Thoracic aorta (tissue), 2 donors: ENCODE data around the gene POMC. TPM values are rescaled to one million over a fixed set of nuclear protein-coding genes. Genes with fewer than 3 reads are reported as not detected.
"Not testable (repeated sequence)": the region's sequence is repeated elsewhere in the genome, so short reads cannot be mapped to it uniquely, and the experiment has no call there.

Experiments used
- ATAC-seq: fragments of 150-250 bp; one replicate; pipeline ENCODE4 v1.8.0; 2017; ENCODE audit warnings: low read depth; ENCODE audit not compliant: insufficient number of reproducible peaks, low FRiP score
- DNase-seq: peaks from one replicate; pipeline ENCODE4 v3.0.0-alpha.2; 2020; ENCODE audit warnings: low spot score
- H3K27ac ChIP-seq, 2 donors: fragments of 200-600 bp; sonication (generic); 1 replicate in 1 of 2; 2 replicates in 1 of 2; pipeline ENCODE4 v1.5.1; 2016; ENCODE audit warnings: mild to moderate bottlenecking in 2 of 2, moderate library complexity in 2 of 2
- H3K27me3 ChIP-seq: fragments of 200-600 bp; sonication (generic); replicated peaks from 2 replicates; pipeline ENCODE4 v1.6.0; 2016; ENCODE audit warnings: mild to moderate bottlenecking; ENCODE audit not compliant: insufficient read depth
- H3K36me3 ChIP-seq: fragments of 200-600 bp; sonication (generic); one replicate; pipeline ENCODE4 v1.5.1; 2016
- H3K4me1 ChIP-seq, 2 donors: fragments of 200-600 bp; sonication (generic); 1 replicate in 1 of 2; 2 replicates in 1 of 2; pipeline versions ENCODE4 v1.5.1 to v1.6.0; 2016; ENCODE audit warnings: low read depth in 2 of 2, mild to moderate bottlenecking in 1 of 2; ENCODE audit not compliant: control insufficient read depth in 1 of 2
- H3K4me3 ChIP-seq: fragments of 200-600 bp; sonication (generic); 2 replicates; pipeline ENCODE4 v1.5.1; 2016; ENCODE audit warnings: mild to moderate bottlenecking
- H3K9me3 ChIP-seq: fragments of 200-600 bp; sonication (generic); 2 replicates; pipeline ENCODE4 v1.5.1; 2016
- CTCF ChIP-seq: fragments of 200-600 bp; sonication (generic); IDR thresholded peaks from one replicate; pipeline ENCODE4 v1.5.1; 2019; ENCODE audit warnings: antibody characterized with exemption
- total RNA-seq, 2 donors: library from RNA; depleted of rRNA; stranded (reverse); fragments of >200 nt; gene quantifications; one replicate each; pipeline versions ENCODE4 v1.1.0 to v1.2.3, GENCODE V29; 2016

The POMC gene
- total RNA-seq, 2 donors from 2014 or later: 1.2 to 5.7 TPM

- Histone ChIP-seq H3K27ac (no peak overlapping the region), H3K4me1 (peaks cover 5 to 15% of the 10 kb centered on the region in 2 donors), H3K36me3 (no peaks in the 10 kb centered on the region), H3K4me3 (peak overlapping the region; percentile 68), H3K9me3 (no peaks in the 10 kb centered on the region), H3K27me3 (peaks cover 12% of the 10 kb centered on the region)
- DNase-seq (no peak), ATAC-seq (no peak)
- no peak for TF ChIP-seq CTCF
Observed at GRCh38 chr2:25169073-25169470, 692 bp upstream of the POMC start.

GRCh38 chr2:25165992-25166875 lies 2.1 kb downstream of the POMC start:
- peaks cover 12% of the 10 kb centered on the region for H3K27me3 ChIP-seq
- no peak for TF ChIP-seq CTCF
- peaks cover 5 to 15% of the 10 kb centered on the region in 2 donors for H3K4me1 ChIP-seq
- no peak overlapping the region for H3K27ac ChIP-seq
- DNase-seq (no peak), ATAC-seq (no peak)
- H3K36me3 ChIP-seq: no peaks in the 10 kb centered on the region
- no peaks in the 10 kb centered on the region for H3K9me3 ChIP-seq
- H3K4me3 ChIP-seq: no peak overlapping the region

- no peak overlapping the region for H3K27ac ChIP-seq
- no peaks in the 10 kb centered on the region for H3K36me3 ChIP-seq
- ATAC-seq (no peak), DNase-seq (no peak)
- H3K4me3 ChIP-seq: no peak overlapping the region
- peaks cover 12% of the 10 kb centered on the region for H3K27me3 ChIP-seq
- H3K4me1 ChIP-seq: peaks cover 5 to 15% of the 10 kb centered on the region in 2 donors
- H3K9me3 ChIP-seq: no peaks in the 10 kb centered on the region
- no peak for TF ChIP-seq CTCF
Observed at GRCh38 chr2:25164561-25164960, 3.8 kb downstream of the POMC start.

- H3K4me3 ChIP-seq: peak overlapping the region; percentile 82
- H3K27me3 ChIP-seq, DNase-seq, H3K9me3 ChIP-seq, H3K27ac ChIP-seq, ATAC-seq, H3K36me3 ChIP-seq, H3K4me1 ChIP-seq: not testable (repeated sequence)
Observed at GRCh38 chr2:25162061-25162460, 6.3 kb downstream of the POMC start.

- H3K4me3 ChIP-seq: peak overlapping the region; percentile 82
- no peaks in the 10 kb centered on the region for H3K27me3 ChIP-seq
- ATAC-seq (no peak), DNase-seq (no peak)
- no peak for TF ChIP-seq CTCF
- no peaks in the 10 kb centered on the region for H3K9me3 ChIP-seq
- H3K27ac ChIP-seq: no peak overlapping the region
- H3K36me3 ChIP-seq: no peaks in the 10 kb centered on the region
- no peaks in the 10 kb centered on the region for H3K4me1 ChIP-seq
Observed at GRCh38 chr2:25161055-25161781, 7.2 kb downstream of the POMC start.
